Measurements from ENCODE around the gene OPALIN.

OPALIN gene

GRCh38 chr10:96352027-96352426, 6.8 kb downstream of the OPALIN start:
- Histone ChIP-seq H3K4me3 (no peak overlapping the region), H3K27ac (no peak overlapping the region)
- no peak for DNase-seq (ENCODE audit: low spot score)
- TF ChIP-seq CTCF (IDR thresholded peaks at IDR 0.05): no peak

- DNase-seq (ENCODE audit: low spot score): no peak
- TF ChIP-seq CTCF (IDR thresholded peaks at IDR 0.05): no peak
- Histone ChIP-seq H3K27ac (no peak overlapping the region), H3K4me3 (no peak overlapping the region)
Observed at GRCh38 chr10:96346295-96346694, 12.5 kb downstream of the OPALIN start.

GRCh38 chr10:96345222-96345621, 13.6 kb downstream of the OPALIN start:
- Histone ChIP-seq H3K27ac (no peak overlapping the region), H3K4me3 (no peak overlapping the region)
- TF ChIP-seq CTCF (IDR thresholded peaks at IDR 0.05): no peak
- DNase-seq (ENCODE audit: low spot score): no peak

GRCh38 chr10:96344178-96344577, 14.6 kb downstream of the OPALIN start:
- no peak for DNase-seq (ENCODE audit: low spot score)
- no peak overlapping the region for H3K27ac ChIP-seq
- TF ChIP-seq CTCF (IDR thresholded peaks at IDR 0.05): no peak
- H3K4me3 ChIP-seq: no peak overlapping the region

GRCh38 chr10:96342402-96342801, 16.4 kb downstream of the OPALIN start:
- H3K4me3 ChIP-seq: no peak overlapping the region
- H3K27ac ChIP-seq: no peak overlapping the region
- no peak for TF ChIP-seq CTCF (IDR thresholded peaks at IDR 0.05)
- no peak for DNase-seq (ENCODE audit: low spot score)

- H3K27ac ChIP-seq: no peak overlapping the region
- no peak for TF ChIP-seq CTCF (IDR thresholded peaks at IDR 0.05)
Observed at GRCh38 chr10:96341219-96342182, 17.3 kb downstream of the OPALIN start.

More at GRCh38 chr10:96341219-96342182, 17.3 kb downstream of the OPALIN start:
- no peak overlapping the region for H3K4me3 ChIP-seq
- DNase-seq (ENCODE audit: low spot score): no peak
